GM23248 (cell line): Measurements from ENCODE around the gene TPCN2. TPM values are rescaled to one million over a fixed set of nuclear protein-coding genes. Genes with fewer than 3 reads are reported as not detected.

Experiments
- DNase-seq: peaks from one replicate; pipeline ENCODE4 v3.0.0-alpha.2; 2015
- H2AFZ ChIP-seq: fragments of 200-600 bp; sonication (generic); 2 replicates; pipeline ENCODE4 v1.6.1; 2016; ENCODE audit warnings: antibody characterized with exemption
- H3F3A ChIP-seq: fragments of 200-600 bp; sonication (generic); 2 replicates; pipeline ENCODE4 v1.6.1; 2016; ENCODE audit warnings: mild to moderate bottlenecking, antibody characterized with exemption, mixed run types; ENCODE audit not compliant: insufficient read depth
- H3K27ac ChIP-seq: fragments of 200-600 bp; sonication (generic); 2 replicates; pipeline ENCODE4 v1.5.1; 2016; ENCODE audit warnings: mild to moderate bottlenecking
- H3K27me3 ChIP-seq: fragments of 200-600 bp; sonication (generic); replicated peaks from 2 replicates; pipeline ENCODE4 v1.6.1; 2016; ENCODE audit warnings: mild to moderate bottlenecking; ENCODE audit not compliant: insufficient read depth
- H3K36me3 ChIP-seq: fragments of 200-600 bp; sonication (generic); 2 replicates; pipeline ENCODE4 v1.6.1; 2016; ENCODE audit warnings: low read depth, mild to moderate bottlenecking
- H3K4me1 ChIP-seq: fragments of 200-600 bp; sonication (generic); 2 replicates; pipeline ENCODE4 v1.6.1; 2016; ENCODE audit warnings: mild to moderate bottlenecking; ENCODE audit not compliant: insufficient read depth
- H3K4me2 ChIP-seq: fragments of 200-600 bp; sonication (generic); one replicate; pipeline ENCODE4 v1.6.1; 2016; ENCODE audit warnings: mild to moderate bottlenecking; ENCODE audit not compliant: unreplicated experiment
- H3K4me3 ChIP-seq: fragments of 200-600 bp; sonication (generic); 2 replicates; pipeline ENCODE4 v1.5.1; 2016; ENCODE audit warnings: mild to moderate bottlenecking
- H3K79me2 ChIP-seq: fragments of 200-600 bp; sonication (generic); 2 replicates; pipeline ENCODE4 v1.6.1; 2016; ENCODE audit warnings: mild to moderate bottlenecking; ENCODE audit not compliant: insufficient read depth
- H3K9ac ChIP-seq: fragments of 200-600 bp; sonication (generic); 2 replicates; pipeline ENCODE4 v1.6.1; 2016; ENCODE audit warnings: mild to moderate bottlenecking
- H3K9me2 ChIP-seq: fragments of 200-600 bp; sonication (generic); 2 replicates; pipeline ENCODE4 v1.6.1; 2016; ENCODE audit warnings: mixed run types, mild to moderate bottlenecking, moderate library complexity; ENCODE audit not compliant: insufficient read depth
- H3K9me3 ChIP-seq: fragments of 200-600 bp; sonication (generic); one replicate; pipeline ENCODE4 v1.6.1; 2017; ENCODE audit warnings: low read depth
- H4K20me1 ChIP-seq: fragments of 200-600 bp; sonication (generic); 2 replicates; pipeline ENCODE4 v1.6.0; 2016; ENCODE audit not compliant: insufficient read depth
- EZH2 ChIP-seq: fragments of 200-600 bp; sonication (generic); IDR thresholded peaks from 2 replicates; pipeline ENCODE4 v1.6.1; 2018; ENCODE audit warnings: antibody characterized with exemption, mild to moderate bottlenecking; ENCODE audit not compliant: insufficient read depth, poor library complexity, severe bottlenecking
- EZH2phosphoT487 ChIP-seq: fragments of 200-600 bp; sonication (generic); IDR thresholded peaks from 2 replicates; pipeline ENCODE4 v1.6.1; 2018; ENCODE audit warnings: antibody characterized with exemption, moderate library complexity, mild to moderate bottlenecking, low read depth; ENCODE audit not compliant: insufficient read depth
- WGBS, 2 experiments: methylation state at CpG; one replicate each; pipeline ENCODE4 v1.1.6; 2015 to 2017; ENCODE audit warnings: low lambda C conversion rate in 2 of 2, low coverage in 1 of 2; ENCODE audit errors: missing lambda C conversion rate in 2 of 2; 5-methylcytosine and 5-hydroxymethylcytosine counted together
- in situ Hi-C: fragments of 300-500 bp; cut with MboI; formaldehyde crosslinking; loops from 2 replicates; pipeline ENCODE4 v1.15.0; 2020
- polyA plus RNA-seq: library from polyadenylated mRNA; unstranded; fragments of >200 nt; fragmentation: Nextera tagmentation; extraction: Ambion mirVana; gene quantifications from 2 replicates; pipeline ENCODE4 v1.2.1, GENCODE V29; 2016
- total RNA-seq: library from RNA; depleted of rRNA; stranded (reverse); fragments of >200 nt; shearing (Covaris generic); gene quantifications from 2 replicates; pipeline ENCODE4 v1.2.3, GENCODE V29; 2014

Gene TPCN2
- total and polyA plus RNA-seq, 2 experiments from 2014 or later: 7.1 to 8.5 TPM

GRCh38 chr11:69009441-69010211 lies 39.1 kb upstream of the TPCN2 start:
- H3K4me1 ChIP-seq: peaks cover 44% of the 10 kb centered on the region
- in situ Hi-C loops: no loop called here

GRCh38 chr11:69010361-69010891 lies 38.3 kb upstream of the TPCN2 start:
- Histone ChIP-seq H3K4me2 (peak overlapping the region; percentile 95), H4K20me1 (no peaks in the 10 kb centered on the region), H3K9me3 (no peaks in the 10 kb centered on the region), H3K27me3 (no peaks in the 10 kb centered on the region), H3K36me3 (no peaks in the 10 kb centered on the region), H3K9me2 (no peaks in the 10 kb centered on the region), H3K4me1 (peaks cover 44% of the 10 kb centered on the region), H3F3A (peaks cover 10% of the 10 kb centered on the region), H3K9ac (peak overlapping the region; percentile 90), H3K4me3 (peak overlapping the region; percentile 76), H2AFZ (peak overlapping the region; percentile 49; the same call in 1 of the 2 replicates), H3K79me2 (0 out of 2 replicates have a peak, but pooled peaks cover 11% of the 10 kb centered on the region), H3K27ac (peak overlapping the region; percentile 97)
- TF ChIP-seq EZH2 (no peak), EZH2phosphoT487 (no peak)
- in situ Hi-C loops: no loop called here
- peak; percentile 59 for DNase-seq
- WGBS, 2 experiments: 12 to 17% methylated on average over 9 of the region's 9 CpGs

More at GRCh38 chr11:69009441-69010211, 39.1 kb upstream of the TPCN2 start:
- Histone ChIP-seq H3K9ac (peak overlapping the region; percentile 90), H3K27me3 (no peaks in the 10 kb centered on the region), H3K4me3 (no peak overlapping the region), H3K79me2 (0 out of 2 replicates have a peak, but pooled peaks cover 11% of the 10 kb centered on the region), H3K36me3 (no peaks in the 10 kb centered on the region), H3K4me2 (peak overlapping the region; percentile 95), H2AFZ (no peak overlapping the region), H3K9me2 (no peaks in the 10 kb centered on the region), H4K20me1 (no peaks in the 10 kb centered on the region), H3F3A (peaks cover 10% of the 10 kb centered on the region), H3K27ac (peak overlapping the region; percentile 97), H3K9me3 (no peaks in the 10 kb centered on the region)
- no peak for TF ChIP-seq EZH2
- TF ChIP-seq EZH2phosphoT487: no peak
- DNase-seq: peak; percentile 47
- WGBS, 2 experiments: 45 to 66% methylated on average over 10 to 15 of the region's 16 CpGs

GRCh38 chr11:69010964-69011623 lies 37.6 kb upstream of the TPCN2 start:
- H3K4me1 ChIP-seq: peaks cover 44% of the 10 kb centered on the region
- no peaks in the 10 kb centered on the region for H3K9me3 ChIP-seq
- H3K36me3 ChIP-seq: no peaks in the 10 kb centered on the region
- 0 out of 2 replicates have a peak, but pooled peaks cover 11% of the 10 kb centered on the region for H3K79me2 ChIP-seq
- peak overlapping the region; percentile 97 for H3K27ac ChIP-seq
- DNase-seq: peak; percentile 94
- WGBS, 2 experiments: 4% methylated on average over 42 to 43 of the region's 43 CpGs
- H3K9ac ChIP-seq: peak overlapping the region; percentile 90
- peaks cover 10% of the 10 kb centered on the region for H3F3A ChIP-seq
- no peaks in the 10 kb centered on the region for H4K20me1 ChIP-seq
- peak overlapping the region; percentile 95 for H3K4me2 ChIP-seq
- H3K27me3 ChIP-seq: no peaks in the 10 kb centered on the region
- in situ Hi-C loops: no loop called here
- H2AFZ ChIP-seq: peak overlapping the region; percentile 64
- no peaks in the 10 kb centered on the region for H3K9me2 ChIP-seq
- TF ChIP-seq EZH2phosphoT487: no peak
- no peak for TF ChIP-seq EZH2
- H3K4me3 ChIP-seq: peak overlapping the region; percentile 76

GRCh38 chr11:69011624-69012091 lies 37.1 kb upstream of the TPCN2 start:
- Histone ChIP-seq H3K9me2 (no peaks in the 10 kb centered on the region), H3K9me3 (no peaks in the 10 kb centered on the region), H4K20me1 (no peaks in the 10 kb centered on the region), H3K9ac (peak overlapping the region; percentile 90), H3F3A (peaks cover 10% of the 10 kb centered on the region), H3K27ac (peak overlapping the region; percentile 97), H3K4me3 (peak overlapping the region; percentile 76), H2AFZ (peak overlapping the region; percentile 64), H3K27me3 (no peaks in the 10 kb centered on the region), H3K36me3 (no peaks in the 10 kb centered on the region), H3K4me1 (peaks cover 44% of the 10 kb centered on the region), H3K79me2 (0 out of 2 replicates have a peak, but pooled peaks cover 11% of the 10 kb centered on the region), H3K4me2 (peak overlapping the region; percentile 95)
- no peak for DNase-seq
- no peak for TF ChIP-seq EZH2
- no peak for TF ChIP-seq EZH2phosphoT487
- in situ Hi-C loops: no loop called here
- WGBS, 2 experiments: 7 to 8% methylated on average over 9 of the region's 9 CpGs
